Measurements from ENCODE around the gene PRKAG1.

Gene PRKAG1

DNA sequence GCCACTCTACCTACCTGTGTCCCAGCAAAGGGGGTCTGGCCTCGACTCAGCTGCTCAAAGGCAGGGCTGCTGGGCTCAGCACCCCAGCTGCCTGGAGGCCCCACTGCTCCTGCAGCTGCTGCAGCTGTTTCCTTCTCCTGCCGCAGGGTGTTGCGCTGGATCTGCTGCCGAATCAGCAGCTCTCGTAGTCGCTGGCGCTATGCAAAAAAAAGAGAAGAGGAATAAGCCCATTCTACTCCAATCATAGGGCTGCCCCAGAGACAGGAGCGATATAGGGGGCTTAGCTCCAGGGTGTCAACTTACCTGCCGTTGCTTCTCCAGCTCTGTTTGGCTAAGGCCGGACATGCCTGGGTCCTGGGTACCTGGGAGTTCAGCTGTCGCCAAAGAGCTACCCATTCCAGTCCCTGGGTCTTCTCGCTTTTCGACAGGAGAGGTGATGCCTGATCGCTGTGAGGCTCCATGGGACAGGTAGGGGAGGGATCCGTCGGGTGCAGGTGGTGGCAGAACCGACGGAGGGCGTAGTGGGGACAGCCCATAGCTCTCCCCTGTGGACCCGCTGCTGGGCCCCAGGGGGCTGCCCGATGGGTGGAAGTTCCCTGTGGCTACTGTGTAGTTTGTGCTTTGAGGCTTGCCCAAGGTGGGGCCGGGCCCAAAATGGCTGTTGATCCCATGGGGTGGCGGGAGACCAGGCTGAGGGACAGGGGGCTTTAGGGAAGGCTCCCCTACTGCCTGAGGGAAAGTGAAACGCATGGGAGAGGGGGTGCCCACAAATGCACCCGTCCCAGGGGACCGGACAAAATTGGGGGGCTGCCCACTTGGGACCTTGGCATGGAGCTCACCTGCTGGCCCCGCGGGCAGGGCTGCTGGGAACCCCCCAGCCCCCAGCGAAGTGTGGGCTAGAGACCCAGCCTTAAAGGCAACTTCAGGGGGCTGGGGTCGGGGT, 21.1 kb upstream of the PRKAG1 start:
- no peak for DNase-seq (ENCODE audit: low read depth, low spot score)
- Histone ChIP-seq H3K4me3 (ENCODE audit: low read length) (no peak overlapping the region), H3K36me3 (ENCODE audit: control insufficient read depth, insufficient read depth, low read length) (peaks cover 72% of the 10 kb centered on the region), H3K27ac (ENCODE audit: low read length) (no peak overlapping the region), H3K27me3 (ENCODE audit: control insufficient read depth, insufficient read depth, low read length) (no peaks in the 10 kb centered on the region), H3K4me1 (ENCODE audit: control insufficient read depth, insufficient read depth, low read length) (no peaks in the 10 kb centered on the region), H3K9me3 (ENCODE audit: control insufficient read depth, insufficient read depth, low read length) (no peaks in the 10 kb centered on the region)
- no CpG with 5 or more reads among the region's 30 CpGs for WGBS (ENCODE audit: insufficient coverage, insufficient read length)

DNA sequence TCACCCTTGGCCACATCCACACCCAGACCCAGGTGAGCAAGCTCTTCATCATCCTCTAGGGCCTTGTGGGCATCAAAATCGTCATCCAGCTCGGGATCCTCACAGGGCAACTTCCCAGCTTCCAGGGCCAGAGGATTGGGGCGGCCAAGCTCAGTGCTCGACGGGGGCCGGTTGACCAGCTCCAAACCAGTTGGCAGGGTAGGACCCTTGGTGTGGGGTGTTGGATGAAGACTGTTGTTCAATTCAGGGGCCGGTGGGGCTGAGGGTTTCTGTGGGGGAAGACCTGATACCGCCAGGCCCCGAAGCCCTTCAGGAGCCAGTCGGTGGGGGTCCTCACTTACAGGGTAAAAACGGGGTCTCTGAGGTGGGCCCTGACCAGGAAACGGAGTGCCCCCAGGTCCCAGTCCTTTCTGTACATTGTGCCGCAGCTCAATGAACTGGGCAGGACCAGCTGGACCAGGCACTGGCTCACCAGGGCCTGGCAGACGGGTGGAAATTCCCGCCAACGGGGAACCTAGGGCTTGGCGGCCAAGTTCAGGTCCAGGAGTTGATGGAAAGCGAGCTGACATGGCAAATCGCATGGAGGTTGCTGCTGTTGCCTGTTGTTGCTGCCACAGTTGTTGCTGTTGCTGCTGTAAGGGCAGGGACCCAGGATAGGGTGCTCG, 19.8 kb upstream of the PRKAG1 start:
- DNase-seq (ENCODE audit: low read depth, low spot score), result no peak
- Histone ChIP-seq H3K27ac (ENCODE audit: low read length) (no peak overlapping the region), H3K36me3 (ENCODE audit: control insufficient read depth, insufficient read depth, low read length) (peaks cover 78% of the 10 kb centered on the region), H3K27me3 (ENCODE audit: control insufficient read depth, insufficient read depth, low read length) (no peaks in the 10 kb centered on the region), H3K9me3 (ENCODE audit: control insufficient read depth, insufficient read depth, low read length) (no peaks in the 10 kb centered on the region), H3K4me3 (ENCODE audit: low read length) (no peak overlapping the region), H3K4me1 (ENCODE audit: control insufficient read depth, insufficient read depth, low read length) (no peaks in the 10 kb centered on the region)
- no CpG with 5 or more reads among the region's 20 CpGs for WGBS (ENCODE audit: insufficient coverage, insufficient read length)

DNA sequence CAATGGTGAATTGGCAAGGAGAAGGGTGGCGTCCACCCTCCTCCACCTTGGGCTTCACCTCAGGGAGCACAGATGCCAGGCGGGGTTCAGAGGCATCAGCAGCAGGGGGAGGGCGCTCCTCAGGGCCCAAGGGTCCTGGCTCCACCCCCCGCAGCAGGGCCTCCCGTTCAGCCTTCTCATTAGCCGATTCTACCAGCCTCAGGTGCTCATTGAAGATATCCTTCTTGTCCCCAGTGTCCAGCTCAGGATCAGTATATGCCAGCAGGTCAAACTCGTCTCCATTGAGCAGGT, 19.3 kb upstream of the PRKAG1 start:
- no peak for DNase-seq (ENCODE audit: low read depth, low spot score)
- no peak overlapping the region for H3K4me3 ChIP-seq (ENCODE audit: low read length)
- no peaks in the 10 kb centered on the region for H3K9me3 ChIP-seq (ENCODE audit: control insufficient read depth, insufficient read depth, low read length)
- peaks cover 78% of the 10 kb centered on the region for H3K36me3 ChIP-seq (ENCODE audit: control insufficient read depth, insufficient read depth, low read length)
- no CpG with 5 or more reads among the region's 7 CpGs for WGBS (ENCODE audit: insufficient coverage, insufficient read length)
- no peak overlapping the region for H3K27ac ChIP-seq (ENCODE audit: low read length)
- no peaks in the 10 kb centered on the region for H3K4me1 ChIP-seq (ENCODE audit: control insufficient read depth, insufficient read depth, low read length)
- H3K27me3 ChIP-seq (ENCODE audit: control insufficient read depth, insufficient read depth, low read length), result no peaks in the 10 kb centered on the region

DNA sequence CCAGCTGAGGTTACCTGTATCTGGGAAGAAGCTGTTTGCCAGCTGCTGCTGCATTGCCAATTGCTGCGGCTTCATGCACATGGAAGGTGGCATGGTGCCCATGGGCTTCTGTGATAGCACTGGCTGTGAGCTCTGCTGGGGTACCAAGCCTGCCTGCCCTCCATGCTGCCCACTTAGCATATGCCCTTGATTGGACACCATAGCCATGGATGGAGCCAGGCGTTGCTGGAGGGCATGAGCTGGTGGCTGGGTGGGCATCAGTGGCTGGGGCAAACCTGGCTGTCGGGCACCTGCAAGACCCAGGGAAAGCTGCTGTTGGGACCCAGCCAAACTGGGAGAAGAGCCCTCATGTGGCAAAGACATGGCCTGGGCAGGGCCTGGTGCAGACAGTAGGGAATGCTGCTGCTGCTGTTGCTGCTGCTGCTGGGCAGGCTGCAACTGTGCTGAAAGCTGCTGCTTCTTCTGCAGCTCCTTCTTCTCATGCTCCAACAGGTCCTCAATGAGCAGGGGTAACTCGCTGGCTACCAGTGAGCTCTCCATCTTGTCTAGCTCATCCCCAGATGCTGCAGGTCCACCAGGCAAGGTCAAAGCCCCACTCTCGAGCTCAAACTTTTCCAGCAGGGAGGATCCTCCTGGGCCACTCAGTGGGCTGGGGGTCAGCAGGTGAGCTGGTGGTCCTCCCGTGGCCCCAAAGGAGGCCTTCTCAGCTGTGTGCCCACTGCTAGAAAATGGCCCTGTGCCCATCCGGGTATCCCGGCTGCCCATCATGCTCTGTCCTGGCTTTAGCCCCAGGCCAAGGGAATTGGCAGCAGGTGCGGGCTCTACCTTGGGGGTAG, 18.8 kb upstream of the PRKAG1 start:
- Histone ChIP-seq H3K27me3 (ENCODE audit: control insufficient read depth, insufficient read depth, low read length) (no peaks in the 10 kb centered on the region), H3K4me1 (ENCODE audit: control insufficient read depth, insufficient read depth, low read length) (no peaks in the 10 kb centered on the region), H3K4me3 (ENCODE audit: low read length) (no peak overlapping the region), H3K9me3 (ENCODE audit: control insufficient read depth, insufficient read depth, low read length) (no peaks in the 10 kb centered on the region), H3K27ac (ENCODE audit: low read length) (no peak overlapping the region), H3K36me3 (ENCODE audit: control insufficient read depth, insufficient read depth, low read length) (peaks cover 78% of the 10 kb centered on the region)
- no CpG with 5 or more reads among the region's 9 CpGs for WGBS (ENCODE audit: insufficient coverage, insufficient read length)
- DNase-seq (ENCODE audit: low read depth, low spot score), result no peak

DNA sequence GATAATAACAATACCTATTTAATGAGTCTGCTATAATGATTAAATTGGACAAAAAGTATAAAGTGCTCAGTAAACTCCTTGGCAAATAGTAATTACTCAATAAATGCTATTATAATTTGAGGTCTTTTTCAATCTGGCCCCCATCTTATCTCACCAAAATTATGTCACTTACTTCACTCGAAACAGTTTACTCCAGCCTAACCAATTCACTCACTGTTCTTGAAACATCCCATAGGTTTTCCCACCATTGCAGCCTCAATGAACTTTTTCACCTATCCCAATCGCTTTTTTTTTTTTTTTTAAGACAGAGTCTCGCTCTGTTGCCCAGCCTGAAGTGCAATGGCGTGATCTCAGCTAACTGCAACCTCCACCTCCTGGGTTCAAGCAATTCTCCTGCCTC, 17.5 kb upstream of the PRKAG1 start:
- DNase-seq (ENCODE audit: low read depth, low spot score), result no peak
- H3K36me3 ChIP-seq (ENCODE audit: control insufficient read depth, insufficient read depth, low read length), result peaks cover 77% of the 10 kb centered on the region
- WGBS (ENCODE audit: insufficient coverage, insufficient read length), result no CpG with 5 or more reads among the region's 4 CpGs

DNA sequence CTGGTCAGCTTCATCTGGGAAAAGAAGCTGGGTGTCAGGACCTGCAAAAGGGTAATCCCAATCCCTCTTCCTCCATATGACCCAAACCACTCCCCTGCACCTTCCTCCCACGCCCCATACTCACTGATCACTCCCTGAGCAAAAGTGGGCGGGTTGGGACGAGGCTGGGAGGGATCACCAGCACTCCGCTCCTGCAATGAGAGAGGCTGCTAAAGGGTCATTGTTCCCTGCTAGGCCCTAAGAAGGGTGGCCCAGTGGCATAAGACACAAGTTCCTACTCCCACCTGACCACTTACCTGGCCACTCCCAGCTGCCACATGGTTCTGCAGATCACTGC, 15.7 kb upstream of the PRKAG1 start:
- no CpG with 5 or more reads among the region's 4 CpGs for WGBS (ENCODE audit: insufficient coverage, insufficient read length)
- H3K9me3 ChIP-seq (ENCODE audit: control insufficient read depth, insufficient read depth, low read length), result no peaks in the 10 kb centered on the region
- no peak overlapping the region for H3K27ac ChIP-seq (ENCODE audit: low read length)
- DNase-seq (ENCODE audit: low read depth, low spot score), result no peak
- no peaks in the 10 kb centered on the region for H3K27me3 ChIP-seq (ENCODE audit: control insufficient read depth, insufficient read depth, low read length)
- no peaks in the 10 kb centered on the region for H3K4me1 ChIP-seq (ENCODE audit: control insufficient read depth, insufficient read depth, low read length)
- H3K4me3 ChIP-seq (ENCODE audit: low read length), result no peak overlapping the region
- peaks cover 75% of the 10 kb centered on the region for H3K36me3 ChIP-seq (ENCODE audit: control insufficient read depth, insufficient read depth, low read length)

More for the DNA sequence above, 17.5 kb upstream of the PRKAG1 start:
- Histone ChIP-seq H3K9me3 (ENCODE audit: control insufficient read depth, insufficient read depth, low read length) (no peaks in the 10 kb centered on the region), H3K4me3 (ENCODE audit: low read length) (no peak overlapping the region), H3K27me3 (ENCODE audit: control insufficient read depth, insufficient read depth, low read length) (no peaks in the 10 kb centered on the region), H3K27ac (ENCODE audit: low read length) (no peak overlapping the region), H3K4me1 (ENCODE audit: control insufficient read depth, insufficient read depth, low read length) (no peaks in the 10 kb centered on the region)

DNA sequence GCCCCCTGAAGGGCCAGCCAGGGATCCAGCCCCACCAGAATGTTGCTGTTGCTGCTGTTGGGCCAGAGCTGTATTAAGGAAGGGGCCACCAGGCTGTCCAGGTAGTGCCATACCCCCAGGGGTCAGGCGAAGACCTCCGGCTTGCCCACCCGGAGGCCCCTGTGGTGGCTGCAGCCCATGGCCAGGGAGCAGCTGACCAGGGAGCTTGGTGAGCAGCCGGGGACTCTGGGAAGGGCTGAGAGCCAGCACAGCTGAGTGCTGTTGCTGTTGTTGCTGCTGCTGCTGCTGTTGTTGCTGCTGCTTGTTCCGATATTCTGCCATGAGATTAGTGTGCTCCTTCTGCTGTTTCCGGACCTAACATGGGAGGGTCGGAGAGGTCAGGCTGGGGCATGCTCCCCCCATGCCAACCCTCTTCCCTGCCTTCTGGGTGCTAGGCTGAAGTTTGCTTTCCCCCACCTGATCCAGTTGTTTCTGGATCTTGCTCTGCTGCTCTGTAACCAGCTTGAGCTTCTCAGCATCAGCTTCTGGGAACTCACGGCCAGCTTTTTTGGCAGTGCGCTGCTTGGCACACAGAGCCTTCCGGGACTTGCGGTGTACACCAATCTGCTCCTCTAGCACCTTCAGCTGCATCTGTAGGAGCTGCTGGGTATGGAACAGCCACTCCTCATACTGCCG, 15.2 kb upstream of the PRKAG1 start:
- no CpG with 5 or more reads among the region's 12 CpGs for WGBS (ENCODE audit: insufficient coverage, insufficient read length)
- no peak overlapping the region for H3K4me3 ChIP-seq (ENCODE audit: low read length)
- peaks cover 75% of the 10 kb centered on the region for H3K36me3 ChIP-seq (ENCODE audit: control insufficient read depth, insufficient read depth, low read length)
- no peaks in the 10 kb centered on the region for H3K4me1 ChIP-seq (ENCODE audit: control insufficient read depth, insufficient read depth, low read length)
- no peak for DNase-seq (ENCODE audit: low read depth, low spot score)
- H3K9me3 ChIP-seq (ENCODE audit: control insufficient read depth, insufficient read depth, low read length), result no peaks in the 10 kb centered on the region
- no peak overlapping the region for H3K27ac ChIP-seq (ENCODE audit: low read length)
- H3K27me3 ChIP-seq (ENCODE audit: control insufficient read depth, insufficient read depth, low read length), result no peaks in the 10 kb centered on the region

DNA sequence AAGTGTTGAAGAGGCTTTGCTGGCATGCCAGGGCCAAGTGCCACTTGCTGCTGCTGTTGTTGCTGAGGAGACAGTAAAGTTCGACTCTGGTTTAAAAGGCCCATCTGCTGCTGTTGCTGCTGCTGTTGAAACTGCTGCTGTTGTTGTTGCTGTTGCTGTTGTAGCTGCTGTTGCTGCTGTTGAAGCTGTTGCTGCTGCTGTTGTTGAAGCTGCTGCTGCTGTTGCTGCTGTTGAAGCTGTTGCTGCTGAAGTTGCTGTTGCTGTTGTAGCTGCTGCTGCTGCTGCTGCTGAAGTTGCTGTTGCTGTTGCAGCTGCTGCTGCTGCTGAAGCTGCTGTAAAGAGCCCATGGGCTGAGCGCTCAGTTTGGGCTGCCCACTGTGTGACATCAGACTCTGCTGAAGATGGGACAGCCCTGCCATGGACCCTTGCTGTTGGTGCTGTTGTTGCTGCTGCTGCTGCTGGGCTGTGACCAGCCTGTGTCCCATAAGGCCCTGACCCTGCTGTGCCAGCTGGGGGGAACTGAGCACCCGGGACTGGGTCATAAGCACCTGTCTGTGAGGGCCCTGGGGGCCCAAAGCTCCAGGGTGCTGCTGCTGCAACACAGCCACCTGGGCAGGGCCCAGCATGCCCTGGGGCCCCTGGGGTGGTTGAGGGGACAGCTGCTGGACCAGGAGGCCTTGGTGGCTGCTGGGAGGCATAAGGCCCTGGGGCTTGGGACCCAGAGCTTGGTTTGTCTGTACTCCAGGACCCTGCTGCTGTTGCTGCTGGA, 14.3 kb upstream of the PRKAG1 start:
- no peaks in the 10 kb centered on the region for H3K9me3 ChIP-seq (ENCODE audit: control insufficient read depth, insufficient read depth, low read length)
- peaks cover 76% of the 10 kb centered on the region for H3K36me3 ChIP-seq (ENCODE audit: control insufficient read depth, insufficient read depth, low read length)

DNA sequence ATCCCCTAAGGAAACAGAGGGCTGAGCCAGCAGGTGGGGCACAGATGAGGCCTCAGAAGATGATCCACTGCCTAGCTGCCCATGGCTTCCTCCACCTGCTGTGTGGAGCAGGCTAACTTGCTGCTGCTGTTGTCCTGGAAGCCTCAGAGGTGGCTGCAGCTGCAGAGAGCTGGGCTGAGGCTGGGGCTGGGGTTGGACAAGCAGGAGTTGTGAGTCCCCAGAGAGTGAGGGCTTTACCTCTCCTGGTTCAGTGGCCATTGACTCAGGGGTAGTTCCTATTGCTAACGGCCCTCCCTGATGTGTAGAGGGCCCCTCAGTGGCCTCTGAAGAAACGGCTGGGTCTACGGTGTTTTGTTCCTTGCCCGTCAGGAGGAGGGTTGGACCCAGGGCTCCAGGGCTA, 13.7 kb upstream of the PRKAG1 start:
- H3K9me3 ChIP-seq (ENCODE audit: control insufficient read depth, insufficient read depth, low read length), result no peaks in the 10 kb centered on the region
- no peaks in the 10 kb centered on the region for H3K27me3 ChIP-seq (ENCODE audit: control insufficient read depth, insufficient read depth, low read length)
- WGBS (ENCODE audit: insufficient coverage, insufficient read length), result no CpG with 5 or more reads among the region's 4 CpGs
- no peak for DNase-seq (ENCODE audit: low read depth, low spot score)
- no peak overlapping the region for H3K4me3 ChIP-seq (ENCODE audit: low read length)
- no peaks in the 10 kb centered on the region for H3K4me1 ChIP-seq (ENCODE audit: control insufficient read depth, insufficient read depth, low read length)
- H3K36me3 ChIP-seq (ENCODE audit: control insufficient read depth, insufficient read depth, low read length), result peaks cover 71% of the 10 kb centered on the region
- no peak overlapping the region for H3K27ac ChIP-seq (ENCODE audit: low read length)

More for the DNA sequence above, 14.3 kb upstream of the PRKAG1 start:
- WGBS (ENCODE audit: insufficient coverage, insufficient read length), result no CpG with 5 or more reads among the region's 3 CpGs
- no peaks in the 10 kb centered on the region for H3K4me1 ChIP-seq (ENCODE audit: control insufficient read depth, insufficient read depth, low read length)
- H3K27me3 ChIP-seq (ENCODE audit: control insufficient read depth, insufficient read depth, low read length), result no peaks in the 10 kb centered on the region
- no peak for DNase-seq (ENCODE audit: low read depth, low spot score)
- H3K27ac ChIP-seq (ENCODE audit: low read length), result no peak overlapping the region
- H3K4me3 ChIP-seq (ENCODE audit: low read length), result no peak overlapping the region
